Measurements from ENCODE around the gene KRT33B.

GRCh38 chr17:41322094-41322902 lies 47.3 kb downstream of the KRT33B start:
- TF ChIP-seq CTCF (IDR thresholded peaks at IDR 0.05; ENCODE audit: insufficient read depth, low read depth, low read length) (peak; percentile 97), EZH2 (IDR thresholded peaks at IDR 0.05; ENCODE audit: insufficient read depth, low read length) (no peak)
